HEK293 (cell line): ENCODE results near the gene G3BP2.

Experiments used
- CTCF ChIA-PET: fragments of 350-600 bp; formaldehyde crosslinking; extraction: SDS; loops from one replicate; lab custom pipeline; 2021; ENCODE audit warnings: antibody characterized with exemption; lab: Yijun Ruan, JAX
- POLR2A ChIA-PET: fragments of 300-600 bp; formaldehyde crosslinking; extraction: SDS; loops from one replicate; lab custom pipeline; 2020; ENCODE audit warnings: antibody characterized with exemption, inconsistent platforms; lab: Yijun Ruan, JAX
- H3K27ac ChIP-seq: fragments of 200-500 bp; sonication (Bioruptor generic); 2 replicates; pipeline ENCODE4 v1.5.1; 2014; ENCODE audit warnings: low read depth, low read length, control low read depth, inconsistent platforms; ENCODE audit errors: extremely low read depth
- H3K36me3 ChIP-seq, 2 experiments: fragments of 200-500 bp in 1 of 2; sonication (Bioruptor generic) in 1 of 2; 1 replicate in 1 of 2; 2 replicates in 1 of 2; pipeline ENCODE4 v1.5.1; 2014 to 2017; ENCODE audit warnings: inconsistent platforms in 2 of 2, low read length in 2 of 2; ENCODE audit not compliant: control insufficient read depth in 2 of 2, insufficient read depth in 1 of 2
- H3K4me1 ChIP-seq: fragments of 200-500 bp; sonication (Bioruptor generic); 2 replicates; pipeline ENCODE4 v1.5.1; 2014; ENCODE audit warnings: mild to moderate bottlenecking, low read length, inconsistent platforms; ENCODE audit not compliant: control insufficient read depth, insufficient read depth
- H3K4me3 ChIP-seq: 2 replicates; pipeline ENCODE4 v1.5.1; 2011; ENCODE audit warnings: low read depth, mild to moderate bottlenecking, control low read depth, low read length, moderate library complexity
- H3K9me3 ChIP-seq: fragments of 200-500 bp; sonication (Bioruptor generic); 2 replicates; pipeline ENCODE4 v1.5.1; 2014; ENCODE audit warnings: low read depth, low read length, inconsistent platforms; ENCODE audit not compliant: control insufficient read depth, insufficient read depth
- OVOL3 ChIP-seq: fragments of 450-650 bp; formaldehyde crosslinking; IDR thresholded peaks from 2 replicates; pipeline ENCODE4 v1.5.1; 2016; ENCODE audit warnings: missing biosample characterization, missing genetic modification characterization
- ZFP3 ChIP-seq: fragments of 450-650 bp; formaldehyde crosslinking; IDR thresholded peaks from 2 replicates; pipeline ENCODE4 v1.5.1; 2016; ENCODE audit warnings: low read depth, missing biosample characterization, missing genetic modification characterization
- ZFP69B ChIP-seq: fragments of 450-650 bp; formaldehyde crosslinking; IDR thresholded peaks from 2 replicates; pipeline ENCODE4 v1.5.1; 2016; ENCODE audit warnings: missing biosample characterization, missing genetic modification characterization
- ZNF133 ChIP-seq: fragments of 450-650 bp; formaldehyde crosslinking; IDR thresholded peaks from 2 replicates; pipeline ENCODE4 v1.5.1; 2016; ENCODE audit warnings: missing biosample characterization, missing genetic modification characterization
- ZNF157 ChIP-seq: fragments of 450-650 bp; formaldehyde crosslinking; IDR thresholded peaks from 2 replicates; pipeline ENCODE4 v1.5.1; 2016; ENCODE audit warnings: missing biosample characterization, missing genetic modification characterization
- ZNF274 ChIP-seq, 2 experiments: fragments of 200-500 bp in 1 of 2; fragments of 450-650 bp in 1 of 2; sonication (Bioruptor generic) in 1 of 2; formaldehyde crosslinking in 1 of 2; IDR thresholded peaks; 2 replicates each; pipeline versions ENCODE4 v1.5.1 to v1.6.1; 2014 to 2016; ENCODE audit warnings: borderline replicate concordance in 1 of 2, inconsistent platforms in 1 of 2, low read length in 1 of 2, missing biosample characterization in 1 of 2, missing genetic modification characterization in 1 of 2
- ZNF433 ChIP-seq: fragments of 450-650 bp; formaldehyde crosslinking; IDR thresholded peaks from 2 replicates; pipeline ENCODE4 v1.5.1; 2016; ENCODE audit warnings: missing biosample characterization, missing genetic modification characterization, low read depth
- ZNF610 ChIP-seq: fragments of 450-650 bp; formaldehyde crosslinking; IDR thresholded peaks from 2 replicates; pipeline ENCODE4 v1.5.1; 2016; ENCODE audit warnings: missing biosample characterization, missing genetic modification characterization, borderline replicate concordance
- ZNF670 ChIP-seq: fragments of 450-650 bp; formaldehyde crosslinking; IDR thresholded peaks from 2 replicates; pipeline ENCODE4 v1.5.1; 2016; ENCODE audit warnings: missing biosample characterization, missing genetic modification characterization, low read depth
- ZNF701 ChIP-seq: fragments of 450-650 bp; formaldehyde crosslinking; IDR thresholded peaks from 2 replicates; pipeline ENCODE4 v1.5.1; 2016; ENCODE audit warnings: missing biosample characterization, missing genetic modification characterization
- ZSCAN23 ChIP-seq: fragments of 450-650 bp; formaldehyde crosslinking; IDR thresholded peaks from 2 replicates; pipeline ENCODE4 v1.5.1; 2016; ENCODE audit warnings: missing biosample characterization, missing genetic modification characterization
- TF ChIP-seq, protein P1 (sequence below): fragments of 450-650 bp; formaldehyde crosslinking; IDR thresholded peaks from 2 replicates; pipeline ENCODE4 v1.5.1; 2016; ENCODE audit warnings: missing biosample characterization, missing genetic modification characterization
- TF ChIP-seq, protein P2 (sequence below): fragments of 450-650 bp; formaldehyde crosslinking; IDR thresholded peaks from 2 replicates; pipeline ENCODE4 v1.5.1; 2016; ENCODE audit warnings: missing biosample characterization, missing genetic modification characterization, low read depth
- TF ChIP-seq, protein P3 (sequence below): fragments of 450-650 bp; formaldehyde crosslinking; IDR thresholded peaks from 2 replicates; pipeline ENCODE4; 2016; ENCODE audit warnings: missing biosample characterization, missing genetic modification characterization
- TF ChIP-seq, protein P4 (sequence below): fragments of 450-650 bp; formaldehyde crosslinking; IDR thresholded peaks from 2 replicates; pipeline ENCODE4 v1.5.1; 2016; ENCODE audit warnings: missing biosample characterization, missing genetic modification characterization
- TF ChIP-seq, protein P5 (sequence below): fragments of 450-650 bp; formaldehyde crosslinking; IDR thresholded peaks from 2 replicates; pipeline ENCODE4 v1.5.1; 2016; ENCODE audit warnings: missing biosample characterization, missing genetic modification characterization, low read depth

The G3BP2 gene

DNA sequence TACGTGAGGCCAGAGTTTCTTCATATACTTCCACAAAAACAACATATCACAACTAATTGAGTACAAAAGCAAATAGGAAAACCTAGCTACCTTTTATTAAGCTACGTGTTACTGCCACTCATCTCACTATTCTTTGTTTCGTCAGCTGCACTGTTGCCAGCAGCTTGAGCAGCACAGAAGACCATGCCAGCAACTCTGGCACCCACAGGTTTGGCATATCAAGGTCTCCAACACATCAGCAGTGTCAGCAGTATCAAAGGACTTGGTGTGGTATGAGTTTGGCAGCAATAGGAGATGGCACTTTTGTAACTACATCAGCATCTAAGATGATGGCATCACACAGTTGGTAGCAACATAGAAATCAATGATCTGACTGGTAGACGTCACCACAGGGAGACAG, 73.6 kb downstream of the G3BP2 start:
- CTCF ChIA-PET = no interaction called here

DNA sequence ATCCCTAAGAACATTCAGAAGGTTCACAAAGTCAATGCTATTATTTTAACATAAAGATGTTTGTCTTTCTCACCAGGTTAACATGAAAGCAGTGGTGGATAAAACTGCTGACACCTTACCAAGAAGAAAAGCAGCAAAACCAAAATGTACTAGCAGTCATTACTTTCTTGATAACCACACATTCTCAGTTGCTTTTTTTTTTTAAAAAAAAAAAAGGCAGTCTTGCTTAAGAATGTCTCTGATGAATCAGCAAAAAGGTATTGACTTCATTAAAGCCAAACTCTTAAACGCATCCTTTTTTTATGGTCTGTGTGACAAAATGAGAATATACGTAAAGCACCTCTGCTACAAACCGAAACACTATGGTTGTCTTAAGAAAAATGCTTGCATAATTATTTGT, 74.8 kb downstream of the G3BP2 start:
- no peak overlapping the region for H3K4me3 ChIP-seq
- TF ChIP-seq ZFP3 (tag by site-specific recombination) = no peak
- TF ChIP-seq, protein P1, sequence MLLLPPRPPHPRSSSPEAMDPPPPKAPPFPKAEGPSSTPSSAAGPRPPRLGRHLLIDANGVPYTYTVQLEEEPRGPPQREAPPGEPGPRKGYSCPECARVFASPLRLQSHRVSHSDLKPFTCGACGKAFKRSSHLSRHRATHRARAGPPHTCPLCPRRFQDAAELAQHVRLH = no peak
- TF ChIP-seq ZNF433 (tag by site-specific recombination) = no peak
- no peak for TF ChIP-seq ZNF701
- TF ChIP-seq ZFP69B = no peak
- no peaks in the 10 kb centered on the region for H3K4me1 ChIP-seq
- CTCF ChIA-PET = no interaction called here
- H3K27ac ChIP-seq = no peak overlapping the region
- no peaks in the 10 kb centered on the region for H3K9me3 ChIP-seq
- POLR2A ChIA-PET = no interaction called here
- H3K36me3 ChIP-seq = peaks cover 4 to 14% of the 10 kb centered on the region in 2 experiments; a peak in 2 of 3 replicates

More for the DNA sequence above, 73.6 kb downstream of the G3BP2 start:
- TF ChIP-seq, protein P2, sequence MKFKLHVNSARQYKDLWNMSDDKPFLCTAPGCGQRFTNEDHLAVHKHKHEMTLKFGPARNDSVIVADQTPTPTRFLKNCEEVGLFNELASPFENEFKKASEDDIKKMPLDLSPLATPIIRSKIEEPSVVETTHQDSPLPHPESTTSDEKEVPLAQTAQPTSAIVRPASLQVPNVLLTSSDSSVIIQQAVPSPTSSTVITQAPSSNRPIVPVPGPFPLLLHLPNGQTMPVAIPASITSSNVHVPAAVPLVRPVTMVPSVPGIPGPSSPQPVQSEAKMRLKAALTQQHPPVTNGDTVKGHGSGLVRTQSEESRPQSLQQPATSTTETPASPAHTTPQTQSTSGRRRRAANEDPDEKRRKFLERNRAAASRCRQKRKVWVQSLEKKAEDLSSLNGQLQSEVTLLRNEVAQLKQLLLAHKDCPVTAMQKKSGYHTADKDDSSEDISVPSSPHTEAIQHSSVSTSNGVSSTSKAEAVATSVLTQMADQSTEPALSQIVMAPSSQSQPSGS = no peak
- TF ChIP-seq ZNF670 (tag by site-specific recombination) (no peak), ZNF610 (no peak), ZNF157 (tag by site-specific recombination) (no peak), OVOL3 (tag by site-specific recombination) (no peak), ZSCAN23 (tag by site-specific recombination) (no peak), ZNF133 (no peak), ZNF274 (IDR thresholded peaks at IDR 0.05; ENCODE audit: low read length) (no peak), ZNF274 (tag by site-specific recombination; IDR thresholded peaks at IDR 0.05; ENCODE audit: borderline replicate concordance) (no peak)
- TF ChIP-seq, protein P3, sequence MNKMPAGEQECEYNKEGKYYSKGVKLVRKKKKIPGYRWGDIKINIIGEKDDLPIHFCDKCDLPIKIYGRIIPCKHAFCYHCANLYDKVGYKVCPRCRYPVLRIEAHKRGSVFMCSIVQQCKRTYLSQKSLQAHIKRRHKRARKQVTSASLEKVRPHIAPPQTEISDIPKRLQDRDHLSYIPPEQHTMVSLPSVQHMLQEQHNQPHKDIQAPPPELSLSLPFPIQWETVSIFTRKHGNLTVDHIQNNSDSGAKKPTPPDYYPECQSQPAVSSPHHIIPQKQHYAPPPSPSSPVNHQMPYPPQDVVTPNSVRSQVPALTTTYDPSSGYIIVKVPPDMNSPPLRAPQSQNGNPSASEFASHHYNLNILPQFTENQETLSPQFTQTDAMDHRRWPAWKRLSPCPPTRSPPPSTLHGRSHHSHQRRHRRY (tag by site-specific recombination) = no peak
- TF ChIP-seq, protein P4, sequence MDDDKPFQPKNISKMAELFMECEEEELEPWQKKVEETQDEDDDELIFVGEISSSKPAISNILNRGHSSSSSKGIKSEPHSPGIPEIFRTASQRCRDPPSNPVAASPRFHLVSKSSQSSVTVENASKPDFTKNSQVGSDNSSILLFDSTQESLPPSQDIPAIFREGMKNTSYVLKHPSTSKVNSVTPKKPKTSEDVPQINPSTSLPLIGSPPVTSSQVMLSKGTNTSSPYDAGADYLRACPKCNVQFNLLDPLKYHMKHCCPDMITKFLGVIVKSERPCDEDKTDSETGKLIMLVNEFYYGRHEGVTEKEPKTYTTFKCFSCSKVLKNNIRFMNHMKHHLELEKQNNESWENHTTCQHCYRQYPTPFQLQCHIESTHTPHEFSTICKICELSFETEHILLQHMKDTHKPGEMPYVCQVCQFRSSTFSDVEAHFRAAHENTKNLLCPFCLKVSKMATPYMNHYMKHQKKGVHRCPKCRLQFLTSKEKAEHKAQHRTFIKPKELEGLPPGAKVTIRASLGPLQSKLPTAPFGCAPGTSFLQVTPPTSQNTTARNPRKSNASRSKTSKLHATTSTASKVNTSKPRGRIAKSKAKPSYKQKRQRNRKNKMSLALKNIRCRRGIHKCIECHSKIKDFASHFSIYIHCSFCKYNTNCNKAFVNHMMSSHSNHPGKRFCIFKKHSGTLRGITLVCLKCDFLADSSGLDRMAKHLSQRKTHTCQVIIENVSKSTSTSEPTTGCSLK (tag by site-specific recombination) = no peak
- TF ChIP-seq, protein P5, sequence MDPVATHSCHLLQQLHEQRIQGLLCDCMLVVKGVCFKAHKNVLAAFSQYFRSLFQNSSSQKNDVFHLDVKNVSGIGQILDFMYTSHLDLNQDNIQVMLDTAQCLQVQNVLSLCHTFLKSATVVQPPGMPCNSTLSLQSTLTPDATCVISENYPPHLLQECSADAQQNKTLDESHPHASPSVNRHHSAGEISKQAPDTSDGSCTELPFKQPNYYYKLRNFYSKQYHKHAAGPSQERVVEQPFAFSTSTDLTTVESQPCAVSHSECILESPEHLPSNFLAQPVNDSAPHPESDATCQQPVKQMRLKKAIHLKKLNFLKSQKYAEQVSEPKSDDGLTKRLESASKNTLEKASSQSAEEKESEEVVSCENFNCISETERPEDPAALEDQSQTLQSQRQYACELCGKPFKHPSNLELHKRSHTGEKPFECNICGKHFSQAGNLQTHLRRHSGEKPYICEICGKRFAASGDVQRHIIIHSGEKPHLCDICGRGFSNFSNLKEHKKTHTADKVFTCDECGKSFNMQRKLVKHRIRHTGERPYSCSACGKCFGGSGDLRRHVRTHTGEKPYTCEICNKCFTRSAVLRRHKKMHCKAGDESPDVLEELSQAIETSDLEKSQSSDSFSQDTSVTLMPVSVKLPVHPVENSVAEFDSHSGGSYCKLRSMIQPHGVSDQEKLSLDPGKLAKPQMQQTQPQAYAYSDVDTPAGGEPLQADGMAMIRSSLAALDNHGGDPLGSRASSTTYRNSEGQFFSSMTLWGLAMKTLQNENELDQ (tag by site-specific recombination) = no peak
- Histone ChIP-seq H3K27ac (no peak overlapping the region), H3K4me3 (no peak overlapping the region), H3K9me3 (no peaks in the 10 kb centered on the region), H3K36me3 (peaks cover 4 to 14% of the 10 kb centered on the region in 2 experiments; a peak in 2 of 3 replicates), H3K4me1 (no peaks in the 10 kb centered on the region)
- POLR2A ChIA-PET = interaction anchor here (0.7 kb wide), 1 partner anchor 15 kb away, joined by 4 read pairs; no protein-coding TSS in a partner anchor
